HG03064 (cell line): ENCODE measurements around the gene MROH8.
"Not testable (repeated sequence)": the region's sequence is repeated elsewhere in the genome, so short reads cannot be mapped to it uniquely, and the experiment has no call there.

Source experiments
- ATAC-seq: cut with Tn5 transposase; IDR thresholded peaks from one replicate; pipeline ENCODE4 v1.9.1; 2021; ENCODE audit warnings: low read depth; ENCODE audit not compliant: unreplicated experiment

Gene MROH8

GRCh38 chr20:37161830-37162549 lies 17.4 kb downstream of the MROH8 start:
- no peak for ATAC-seq

DNA sequence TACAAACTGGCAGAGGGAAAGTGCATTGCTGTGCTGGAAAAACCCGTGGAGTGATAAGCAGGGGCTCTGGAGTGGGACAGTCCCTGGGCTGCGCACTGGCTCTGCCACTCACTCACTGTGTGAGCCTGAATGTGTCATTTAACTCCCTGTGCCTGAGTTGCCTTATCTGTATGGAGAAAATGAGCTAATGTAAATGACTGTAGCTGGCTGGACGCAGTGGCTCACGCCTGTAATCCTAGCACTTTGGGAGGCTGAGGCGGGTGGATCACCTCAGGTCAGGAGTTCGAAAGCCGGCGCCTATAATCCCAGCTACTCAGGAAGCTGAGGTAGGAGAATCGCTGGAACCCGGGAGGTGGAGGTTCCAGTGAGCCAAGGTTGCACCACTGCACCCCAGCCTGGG lies 18.7 kb downstream of the MROH8 start:
- ATAC-seq: no peak

- ATAC-seq: no peak
These were observed 21.1 kb downstream of the MROH8 start for GRCh38 chr20:37158248-37158647.

- ATAC-seq: no peak
These were observed 23.4 kb downstream of the MROH8 start for GRCh38 chr20:37155987-37156386.

GRCh38 chr20:37154684-37155298 lies 24.6 kb downstream of the MROH8 start:
- ATAC-seq: no peak

GRCh38 chr20:37152284-37152683 lies 27.1 kb downstream of the MROH8 start:
- ATAC-seq: no peak

DNA sequence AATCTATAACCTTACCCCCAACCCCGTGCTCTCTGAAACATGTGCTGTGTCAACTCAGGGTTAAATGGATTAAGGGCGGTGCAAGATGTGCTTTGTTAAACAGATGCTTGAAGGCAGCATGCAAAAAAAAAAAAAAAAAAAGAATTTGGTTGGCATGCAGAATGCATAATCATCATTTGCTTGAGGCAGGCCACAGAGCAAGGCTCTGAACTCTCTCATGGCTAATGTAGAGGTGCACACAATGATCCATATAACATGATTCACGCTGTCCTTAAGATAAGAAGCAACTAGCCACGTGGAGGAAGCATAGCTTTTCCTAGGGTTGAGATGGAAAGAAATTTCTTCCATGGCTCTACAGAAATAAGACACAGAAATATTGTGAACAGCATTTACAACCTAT lies 27.8 kb downstream of the MROH8 start:
- ATAC-seq: no peak

DNA sequence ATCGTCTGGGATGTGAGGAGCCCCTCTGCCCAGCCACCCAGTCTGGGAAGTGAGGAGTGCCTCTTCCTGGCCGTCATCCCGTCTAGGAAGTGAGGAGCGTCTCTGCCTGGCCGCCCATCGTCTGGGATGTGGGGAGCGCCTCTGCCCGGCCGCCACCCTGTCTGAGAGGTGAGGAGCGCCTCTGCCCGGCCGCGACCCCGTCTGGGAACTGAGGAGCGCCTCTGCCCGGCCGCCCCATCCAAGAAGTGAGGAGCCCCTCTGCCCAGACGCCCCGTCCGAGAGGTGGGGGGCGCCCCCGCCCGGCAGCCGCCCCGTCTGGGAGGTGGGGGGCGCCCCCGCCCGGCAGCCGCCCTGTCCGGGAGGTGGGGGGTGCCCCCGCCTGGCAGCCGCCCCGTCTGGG lies 28.5 kb downstream of the MROH8 start:
- ATAC-seq: not testable (repeated sequence)

- no peak for ATAC-seq
These were observed 32.1 kb downstream of the MROH8 start for GRCh38 chr20:37147250-37147649.

- ATAC-seq: no peak
These were observed 34.4 kb downstream of the MROH8 start for GRCh38 chr20:37144856-37145404.

- no peak for ATAC-seq
These were observed 36.6 kb downstream of the MROH8 start for GRCh38 chr20:37142708-37143107.

GRCh38 chr20:37137547-37137946 lies 41.8 kb downstream of the MROH8 start:
- no peak for ATAC-seq

GRCh38 chr20:37133952-37134351 lies 45.4 kb downstream of the MROH8 start:
- ATAC-seq: no peak

- no peak for ATAC-seq
These were observed 47.9 kb downstream of the MROH8 start for GRCh38 chr20:37131486-37131885.

GRCh38 chr20:37128803-37129202 lies 50.5 kb downstream of the MROH8 start:
- no peak for ATAC-seq

- ATAC-seq: not testable (repeated sequence)
These were observed 53.1 kb downstream of the MROH8 start for GRCh38 chr20:37126290-37126689.

DNA sequence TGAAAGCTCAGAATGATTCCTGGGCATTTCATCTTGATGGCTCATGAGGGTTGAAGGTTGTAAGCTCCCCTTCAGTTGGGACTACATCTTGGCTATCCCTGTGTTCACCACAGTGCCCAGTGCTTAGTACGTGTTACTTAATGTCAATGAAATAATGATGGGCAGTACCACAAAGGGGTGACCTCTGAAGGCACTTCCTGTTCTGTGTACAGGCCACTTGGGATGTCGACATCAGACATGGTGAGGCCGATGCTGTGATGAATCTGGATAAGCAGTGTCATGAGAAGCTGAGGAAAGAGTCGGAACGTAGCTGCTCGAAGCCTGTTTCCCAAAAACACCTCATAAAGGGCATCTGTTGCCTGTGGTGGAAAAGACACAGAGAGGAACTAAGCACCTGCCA lies 55.9 kb downstream of the MROH8 start:
- ATAC-seq: no peak

- ATAC-seq: no peak
These were observed 58.9 kb downstream of the MROH8 start for GRCh38 chr20:37120497-37120896.

GRCh38 chr20:37119356-37120036 lies 59.9 kb downstream of the MROH8 start:
- ATAC-seq: no peak

DNA sequence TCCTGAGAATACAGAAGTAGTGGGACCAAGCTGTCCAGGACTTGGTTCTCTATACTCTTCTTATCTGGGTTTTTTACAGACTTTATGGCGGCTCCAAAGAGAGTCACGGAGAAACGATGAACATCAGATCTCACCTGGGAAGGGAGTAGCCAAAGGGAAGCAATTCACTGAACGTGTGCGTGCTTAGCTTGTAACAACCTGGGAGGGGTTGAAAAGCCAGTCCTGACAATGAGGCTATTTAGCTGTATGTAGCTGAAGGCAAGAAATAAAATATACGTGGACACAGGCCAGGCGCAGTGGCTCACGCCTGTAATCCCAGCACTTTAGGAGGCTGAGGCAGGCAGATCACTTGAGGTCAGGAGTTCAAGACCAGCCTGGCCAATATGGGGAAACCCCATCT lies 65.3 kb downstream of the MROH8 start:
- ATAC-seq: no peak

GRCh38 chr20:37111926-37112455 lies 67.4 kb downstream of the MROH8 start:
- no peak for ATAC-seq
